Osteocyte (in vitro differentiated cells): ENCODE measurements around the gene TGFBR3L. TPM values are rescaled to one million over a fixed set of nuclear protein-coding genes. Genes with fewer than 3 reads are reported as not detected.

ENCODE experiments used
- DNase-seq: peaks from one replicate; pipeline ENCODE4 v3.0.0; 2021; ENCODE audit warnings: mixed read lengths; ENCODE audit not compliant: unreplicated experiment; ENCODE audit errors: extremely low spot score
- H3K27ac Mint-ChIP-seq: one replicate; pipeline ENCODE4 v1.8.0; 2021; ENCODE audit warnings: mild to moderate bottlenecking, mixed read lengths; ENCODE audit not compliant: unreplicated experiment
- H3K27me3 Mint-ChIP-seq: one replicate; pipeline ENCODE4 v1.8.0; 2021; ENCODE audit warnings: mixed read lengths; ENCODE audit not compliant: unreplicated experiment
- H3K36me3 Mint-ChIP-seq: one replicate; pipeline ENCODE4 v1.8.0; 2021; ENCODE audit warnings: mixed read lengths; ENCODE audit not compliant: unreplicated experiment
- H3K4me1 Mint-ChIP-seq: one replicate; pipeline ENCODE4 v1.8.0; 2021; ENCODE audit warnings: mixed read lengths; ENCODE audit not compliant: unreplicated experiment
- H3K4me3 Mint-ChIP-seq: one replicate; pipeline ENCODE4 v1.8.0; 2021; ENCODE audit warnings: mild to moderate bottlenecking, moderate library complexity, mixed read lengths; ENCODE audit not compliant: unreplicated experiment
- H3K9me3 Mint-ChIP-seq: one replicate; pipeline ENCODE4 v1.8.0; 2021; ENCODE audit warnings: mixed read lengths; ENCODE audit not compliant: unreplicated experiment
- total RNA-seq: library from RNA; stranded (reverse); gene quantifications from 2 replicates; pipeline ENCODE4 v1.2.1, GENCODE V29; 2021
- TF ChIP-seq, protein P1 (sequence below): fragments of 200-600 bp; sonication (generic); IDR thresholded peaks from 2 replicates; pipeline ENCODE4 v1.5.0; 2021; ENCODE audit warnings: antibody characterized with exemption, mild to moderate bottlenecking, moderate library complexity

Gene TGFBR3L
- total RNA-seq, 1 donor from 2014 or later = 2.3 TPM

DNA sequence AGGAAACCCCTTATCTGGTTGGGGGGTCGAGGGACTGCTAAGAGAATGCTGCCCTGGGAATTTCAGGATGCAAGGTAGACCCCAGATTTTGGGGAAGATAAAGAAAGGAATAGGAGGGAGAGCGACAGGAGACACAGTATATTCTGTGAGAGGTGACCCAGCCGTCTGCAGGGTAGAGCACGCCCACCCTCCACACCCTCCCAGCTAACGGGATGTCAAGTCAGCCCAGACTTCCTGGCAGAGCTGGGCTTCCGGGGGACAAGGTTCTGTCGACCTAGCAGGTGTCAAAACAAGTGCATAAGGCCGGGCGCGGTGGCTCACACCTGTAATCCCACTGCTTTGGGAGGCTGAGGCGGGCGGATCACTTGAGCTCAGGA, 39.7 kb upstream of the TGFBR3L start:
- H3K27me3 Mint-ChIP-seq = peaks cover 27% of the 10 kb centered on the region
- H3K4me1 Mint-ChIP-seq = peaks cover 23% of the 10 kb centered on the region
- no peaks in the 10 kb centered on the region for H3K36me3 Mint-ChIP-seq
- DNase-seq = no peak
- peak overlapping the region; percentile 67 for H3K4me3 Mint-ChIP-seq
- TF ChIP-seq, protein P1, sequence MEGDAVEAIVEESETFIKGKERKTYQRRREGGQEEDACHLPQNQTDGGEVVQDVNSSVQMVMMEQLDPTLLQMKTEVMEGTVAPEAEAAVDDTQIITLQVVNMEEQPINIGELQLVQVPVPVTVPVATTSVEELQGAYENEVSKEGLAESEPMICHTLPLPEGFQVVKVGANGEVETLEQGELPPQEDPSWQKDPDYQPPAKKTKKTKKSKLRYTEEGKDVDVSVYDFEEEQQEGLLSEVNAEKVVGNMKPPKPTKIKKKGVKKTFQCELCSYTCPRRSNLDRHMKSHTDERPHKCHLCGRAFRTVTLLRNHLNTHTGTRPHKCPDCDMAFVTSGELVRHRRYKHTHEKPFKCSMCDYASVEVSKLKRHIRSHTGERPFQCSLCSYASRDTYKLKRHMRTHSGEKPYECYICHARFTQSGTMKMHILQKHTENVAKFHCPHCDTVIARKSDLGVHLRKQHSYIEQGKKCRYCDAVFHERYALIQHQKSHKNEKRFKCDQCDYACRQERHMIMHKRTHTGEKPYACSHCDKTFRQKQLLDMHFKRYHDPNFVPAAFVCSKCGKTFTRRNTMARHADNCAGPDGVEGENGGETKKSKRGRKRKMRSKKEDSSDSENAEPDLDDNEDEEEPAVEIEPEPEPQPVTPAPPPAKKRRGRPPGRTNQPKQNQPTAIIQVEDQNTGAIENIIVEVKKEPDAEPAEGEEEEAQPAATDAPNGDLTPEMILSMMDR = no peak
- no peaks in the 10 kb centered on the region for H3K9me3 Mint-ChIP-seq
- no peak overlapping the region for H3K27ac Mint-ChIP-seq

DNA sequence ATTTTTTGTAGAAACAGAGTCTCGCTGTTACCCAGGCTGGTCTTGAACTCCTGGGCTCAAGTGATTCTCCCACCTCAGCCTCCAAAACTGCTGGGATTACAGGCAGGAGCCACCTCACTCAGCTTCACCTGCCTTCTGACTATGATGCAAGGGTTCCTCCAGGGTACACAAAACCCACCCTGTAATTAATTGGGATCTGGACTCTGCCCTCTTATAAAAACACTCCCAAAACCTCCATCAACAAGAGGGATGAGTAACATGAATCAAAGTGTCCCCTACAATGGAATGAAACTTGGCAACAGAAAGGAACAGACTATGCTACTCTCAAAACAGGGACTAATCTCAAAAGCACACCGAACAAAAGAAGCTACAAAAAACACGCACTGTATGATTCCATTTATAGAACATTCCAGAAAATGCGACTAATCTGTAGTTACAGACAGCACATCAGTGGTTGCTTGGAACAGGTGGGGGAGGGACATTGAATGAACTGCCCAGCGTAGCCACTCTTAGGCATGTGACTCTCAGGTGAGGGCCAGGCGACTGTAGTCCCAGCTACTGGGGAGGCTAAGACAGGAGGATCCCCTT, 37.3 kb upstream of the TGFBR3L start:
- H3K27ac Mint-ChIP-seq = no peak overlapping the region
- DNase-seq = no peak

DNA sequence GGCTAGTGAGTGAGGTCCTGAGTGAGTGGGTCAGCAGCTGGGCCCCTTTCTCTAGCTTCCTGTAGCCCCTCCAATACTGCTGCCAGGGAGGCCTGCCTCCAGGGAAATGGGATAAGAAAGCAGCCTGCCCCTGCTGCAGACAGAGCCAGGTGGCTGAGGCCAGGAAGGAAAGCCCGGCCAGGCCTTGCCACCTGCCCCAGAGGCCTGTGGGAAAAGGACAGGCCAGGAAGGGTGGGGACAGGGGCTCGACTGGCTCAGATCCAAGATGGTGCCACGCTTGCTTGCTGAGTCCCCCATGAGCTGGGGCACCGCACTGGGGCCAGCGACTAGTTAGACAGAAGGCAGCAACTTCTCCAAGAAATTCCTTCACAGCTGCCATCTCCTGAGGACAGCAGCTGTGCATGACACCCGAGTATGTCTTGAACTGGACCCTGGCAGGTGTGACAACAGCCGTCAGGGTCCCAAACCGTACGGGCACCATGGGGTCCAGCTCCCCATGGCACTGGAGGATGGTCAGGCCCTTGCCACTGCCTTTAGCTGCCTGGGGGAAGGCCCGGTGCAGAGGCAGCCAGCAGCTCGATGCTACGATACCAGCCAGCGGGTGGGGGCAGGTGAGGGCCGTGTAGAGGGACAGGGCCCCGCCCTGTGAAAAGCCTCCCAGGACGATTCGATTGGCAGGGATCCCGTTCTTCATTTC, 35.4 kb upstream of the TGFBR3L start:
- Mint-ChIP-seq H3K4me1 (peaks cover 9% of the 10 kb centered on the region), H3K36me3 (no peaks in the 10 kb centered on the region), H3K27me3 (peaks cover 15% of the 10 kb centered on the region), H3K9me3 (no peaks in the 10 kb centered on the region), H3K4me3 (no peak overlapping the region), H3K27ac (no peak overlapping the region)
- no peak for DNase-seq
- TF ChIP-seq, protein P1 = no peak

More for the DNA sequence above, 37.3 kb upstream of the TGFBR3L start:
- Mint-ChIP-seq H3K27me3 (peaks cover 22% of the 10 kb centered on the region), H3K4me1 (peaks cover 7% of the 10 kb centered on the region), H3K9me3 (no peaks in the 10 kb centered on the region), H3K4me3 (no peak overlapping the region), H3K36me3 (no peaks in the 10 kb centered on the region)
- TF ChIP-seq, protein P1 = no peak

DNA sequence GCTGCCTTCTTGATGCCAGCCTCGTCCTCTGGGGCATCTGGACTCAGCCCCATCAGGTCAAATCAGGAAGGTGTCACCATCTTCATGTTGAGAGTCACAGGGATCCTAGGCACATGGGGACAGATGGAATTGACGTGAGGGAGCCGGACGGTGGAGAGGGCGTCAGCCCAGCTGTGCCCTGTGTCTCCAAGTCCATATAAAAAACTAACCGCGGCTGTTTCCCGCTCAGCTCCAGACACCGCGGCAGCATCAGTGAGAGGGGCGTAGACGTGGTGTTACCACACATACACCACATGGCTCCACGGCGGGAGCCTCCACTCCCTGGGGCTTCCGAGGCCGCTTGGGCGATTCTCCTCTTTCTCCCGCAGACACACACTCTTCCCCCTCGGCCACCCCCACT, 34.8 kb upstream of the TGFBR3L start:
- peaks cover 12% of the 10 kb centered on the region for H3K27me3 Mint-ChIP-seq
- H3K36me3 Mint-ChIP-seq = no peaks in the 10 kb centered on the region
- TF ChIP-seq, protein P1 = no peak
- DNase-seq = no peak
- no peaks in the 10 kb centered on the region for H3K9me3 Mint-ChIP-seq
- no peak overlapping the region for H3K27ac Mint-ChIP-seq
- peaks cover 7% of the 10 kb centered on the region for H3K4me1 Mint-ChIP-seq
- no peak overlapping the region for H3K4me3 Mint-ChIP-seq

DNA sequence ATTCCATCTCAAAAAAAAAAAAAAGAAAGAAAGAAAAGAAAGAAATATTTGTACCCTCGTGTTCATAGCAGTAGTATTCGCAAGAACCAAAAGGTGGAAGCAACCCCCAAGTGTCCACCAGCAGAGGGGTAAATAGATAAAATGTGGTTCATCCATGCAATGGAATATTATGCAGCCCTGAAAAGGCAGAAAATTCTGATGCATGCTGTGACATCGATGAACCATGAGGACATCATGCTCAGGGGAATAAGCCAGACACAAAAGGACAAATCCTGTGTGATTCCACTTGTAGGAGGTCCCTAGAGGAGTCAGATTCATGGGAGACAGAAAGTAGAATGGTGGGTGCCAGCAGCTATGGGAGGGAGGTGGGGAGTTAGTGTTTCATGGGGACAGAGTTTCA, 32.7 kb upstream of the TGFBR3L start:
- H3K36me3 Mint-ChIP-seq = no peaks in the 10 kb centered on the region
- no peak overlapping the region for H3K4me3 Mint-ChIP-seq
- no peaks in the 10 kb centered on the region for H3K27me3 Mint-ChIP-seq
- H3K27ac Mint-ChIP-seq = no peak overlapping the region
- H3K9me3 Mint-ChIP-seq = no peaks in the 10 kb centered on the region
- DNase-seq = no peak
- TF ChIP-seq, protein P1 = no peak
- peaks cover 7% of the 10 kb centered on the region for H3K4me1 Mint-ChIP-seq
